Liver (tissue), 9 donors: Measurements from ENCODE around the gene LY86. TPM values are rescaled to one million over a fixed set of nuclear protein-coding genes. Genes with fewer than 3 reads are reported as not detected.

ENCODE experiments used
- DNase-seq: peaks from one replicate; pipeline ENCODE4 v3.0.0-alpha.2; 2017; ENCODE audit warnings: low spot score
- H3K27ac ChIP-seq, 2 donors: one replicate each; pipeline ENCODE4 v1.7.0; 2013; ENCODE audit warnings: inconsistent platforms in 2 of 2, low read length in 2 of 2, control low read depth in 1 of 2, low read depth in 1 of 2, mild to moderate bottlenecking in 1 of 2
- H3K27me3 ChIP-seq, 4 donors: one replicate each; pipeline versions ENCODE4 v1.6.1 to v1.7.0; 2013; ENCODE audit warnings: low read length in 3 of 4, inconsistent platforms in 1 of 4, mild to moderate bottlenecking in 1 of 4, moderate library complexity in 1 of 4; ENCODE audit not compliant: control insufficient read depth in 4 of 4, insufficient read depth in 4 of 4
- H3K36me3 ChIP-seq, 4 donors: one replicate each; pipeline versions ENCODE4 v1.6.1 to v1.7.0; 2013; ENCODE audit warnings: low read length in 3 of 4, mild to moderate bottlenecking in 3 of 4, low read depth in 1 of 4, moderate library complexity in 1 of 4; ENCODE audit not compliant: control insufficient read depth in 4 of 4, insufficient read depth in 3 of 4
- H3K4me1 ChIP-seq, 4 donors: one replicate each; pipeline versions ENCODE4 v1.6.1 to v1.7.0; 2013; ENCODE audit warnings: low read length in 3 of 4, mild to moderate bottlenecking in 3 of 4, moderate library complexity in 1 of 4; ENCODE audit not compliant: control insufficient read depth in 4 of 4, insufficient read depth in 4 of 4
- H3K4me3 ChIP-seq, 3 donors: one replicate each; pipeline versions ENCODE4 v1.6.1 to v1.7.0; 2013; ENCODE audit warnings: low read length in 3 of 3, control low read depth in 1 of 3, low read depth in 1 of 3, mild to moderate bottlenecking in 1 of 3
- H3K9ac ChIP-seq, 2 donors: one replicate each; pipeline ENCODE4 v1.7.0; 2013; ENCODE audit warnings: low read length in 2 of 2, mild to moderate bottlenecking in 2 of 2, moderate library complexity in 2 of 2, control low read depth in 1 of 2, low read depth in 1 of 2
- H3K9me3 ChIP-seq, 4 donors: one replicate each; pipeline versions ENCODE4 v1.6.1 to v1.7.0; 2013; ENCODE audit warnings: low read length in 3 of 4; ENCODE audit not compliant: control insufficient read depth in 4 of 4
- EGR1 ChIP-seq, 2 donors: IDR thresholded peaks; 2 replicates each; pipeline ENCODE4 v1.6.1; 2016 to 2018; ENCODE audit warnings: antibody characterized with exemption in 2 of 2, low read depth in 2 of 2
- FOXA1 ChIP-seq: IDR thresholded peaks from 2 replicates; pipeline ENCODE4 v1.6.1; 2016; ENCODE audit warnings: antibody characterized with exemption
- FOXA2 ChIP-seq: IDR thresholded peaks from 2 replicates; pipeline ENCODE4 v1.6.1; 2016; ENCODE audit warnings: antibody characterized with exemption
- GABPA ChIP-seq, 2 donors: IDR thresholded peaks in 1 of 2; conservative IDR thresholded peaks in 1 of 2; 2 replicates each; pipeline ENCODE4 v1.6.1; 2016; ENCODE audit warnings: antibody characterized with exemption in 2 of 2, mild to moderate bottlenecking in 1 of 2, moderate library complexity in 1 of 2
- HNF4A ChIP-seq, 2 donors: conservative IDR thresholded peaks; 2 replicates each; pipeline ENCODE4 v1.6.1; 2016; ENCODE audit warnings: antibody characterized with exemption in 2 of 2, mild to moderate bottlenecking in 2 of 2
- HNF4G ChIP-seq: IDR thresholded peaks from 2 replicates; pipeline ENCODE4 v1.6.1; 2016; ENCODE audit warnings: antibody characterized with exemption
- JUND ChIP-seq, 2 donors: IDR thresholded peaks; 2 replicates each; pipeline ENCODE4 v1.6.1; 2016; ENCODE audit warnings: antibody characterized with exemption in 2 of 2
- NR2F2 ChIP-seq: IDR thresholded peaks from 2 replicates; pipeline ENCODE4 v1.6.1; 2016; ENCODE audit warnings: antibody characterized with exemption
- RAD21 ChIP-seq, 2 donors: IDR thresholded peaks; 2 replicates each; pipeline ENCODE4 v1.6.1; 2016; ENCODE audit warnings: antibody characterized with exemption in 2 of 2, mild to moderate bottlenecking in 2 of 2
- RXRA ChIP-seq, 2 donors: IDR thresholded peaks; 2 replicates each; pipeline ENCODE4 v1.6.1; 2017 to 2018; ENCODE audit warnings: antibody characterized with exemption in 2 of 2, mild to moderate bottlenecking in 1 of 2
- SP1 ChIP-seq: IDR thresholded peaks from 2 replicates; pipeline ENCODE4 v1.6.1; 2018; ENCODE audit warnings: antibody characterized with exemption, mild to moderate bottlenecking
- TAF1 ChIP-seq: conservative IDR thresholded peaks from 2 replicates; pipeline ENCODE4 v1.6.1; 2016; ENCODE audit warnings: antibody characterized with exemption, mild to moderate bottlenecking
- YY1 ChIP-seq: IDR thresholded peaks from 2 replicates; pipeline ENCODE4 v1.6.1; 2016; ENCODE audit warnings: antibody characterized with exemption, mild to moderate bottlenecking
- WGBS: extraction: QIAGEN DNeasy Blood & Tissue Kit; methylation state at CpG from one replicate; pipeline ENCODE4 v1.1.7; 2013; 5-methylcytosine and 5-hydroxymethylcytosine counted together
- polyA plus RNA-seq, 2 donors: library from polyadenylated mRNA; stranded (reverse) in 1 of 2; unstranded in 1 of 2; fragments of 200-250 nt in 1 of 2; fragments of >200 nt in 1 of 2; fragmentation: Nextera tagmentation in 1 of 2; extraction: Ambion mirVana in 1 of 2; gene quantifications; one replicate each; pipeline versions ENCODE4 v1.2.1 to v1.2.3, GENCODE V29; 2013 to 2015
- total RNA-seq, 2 donors: library from RNA; depleted of rRNA; stranded (reverse); fragments of >200 nt; gene quantifications; one replicate each; pipeline ENCODE4 v1.2.3, GENCODE V29; 2014
- TF ChIP-seq, protein P1 (sequence below): IDR thresholded peaks from 2 replicates; pipeline ENCODE4 v1.6.1; 2016; ENCODE audit warnings: antibody characterized with exemption
- TF ChIP-seq, protein P2 (sequence below): fragments of 150-350 bp; IDR thresholded peaks from 2 replicates; pipeline ENCODE4 v1.5.1; 2017; ENCODE audit warnings: improper control_type of control experiment, low read depth, low read length; ENCODE audit not compliant: missing input control
- TF ChIP-seq, protein P3 (sequence below): IDR thresholded peaks from 2 replicates; pipeline ENCODE4 v1.6.1; 2016; ENCODE audit warnings: antibody characterized with exemption, mild to moderate bottlenecking
- donor health status: healthy.
- donor health status: healthy.
- donor health status: healthy.
- donor health status: healthy.
- donor health status: healthy.

Gene LY86
- total and polyA plus RNA-seq, 4 donors, result 1.4 to 7.8 (median 3.7) TPM

DNA sequence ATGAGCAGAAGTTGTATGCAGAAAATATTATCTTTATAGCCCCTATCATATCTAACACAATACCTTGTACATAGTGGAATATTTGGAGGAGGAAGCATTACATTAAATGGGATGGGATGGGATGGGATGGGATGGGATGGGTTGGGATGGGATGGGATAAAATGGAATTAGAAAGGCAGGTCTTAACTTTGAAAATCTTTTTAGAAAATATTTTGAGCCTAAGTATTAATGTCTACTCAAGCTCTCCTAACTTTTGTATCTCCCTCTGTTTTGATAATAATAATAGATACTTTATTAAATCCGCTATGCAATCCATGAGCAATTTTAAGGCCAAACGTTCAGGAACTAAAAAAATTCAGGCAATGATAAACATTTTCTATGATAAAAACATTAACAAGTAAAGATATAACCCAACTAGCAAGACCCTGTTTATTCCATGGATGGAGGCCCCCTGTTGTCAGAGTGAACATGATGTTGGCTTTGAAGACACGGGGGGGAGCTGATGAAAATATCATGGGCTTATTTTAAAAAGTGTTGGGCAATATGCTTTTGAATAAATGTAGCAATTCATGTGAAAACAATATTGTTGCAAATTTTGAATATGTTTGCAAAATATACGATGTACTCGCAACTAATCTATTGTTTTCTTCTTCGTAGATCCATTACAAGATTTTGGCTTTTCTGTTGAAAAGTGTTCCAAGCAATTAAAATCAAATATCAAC lies 35.9 kb downstream of the LY86 start:
- WGBS, result 82% methylated on average over 6 of the region's 6 CpGs
- no peak overlapping the region for H3K4me3 ChIP-seq
- H3K27ac ChIP-seq, result no peak overlapping the region
- no peak overlapping the region for H3K9ac ChIP-seq
- no peaks in the 10 kb centered on the region for H3K9me3 ChIP-seq
- H3K36me3 ChIP-seq, result no peaks in the 10 kb centered on the region
- H3K27me3 ChIP-seq, result no peaks in the 10 kb centered on the region
- no peak for DNase-seq
- no peaks in the 10 kb centered on the region for H3K4me1 ChIP-seq
- TF ChIP-seq, protein P1, sequence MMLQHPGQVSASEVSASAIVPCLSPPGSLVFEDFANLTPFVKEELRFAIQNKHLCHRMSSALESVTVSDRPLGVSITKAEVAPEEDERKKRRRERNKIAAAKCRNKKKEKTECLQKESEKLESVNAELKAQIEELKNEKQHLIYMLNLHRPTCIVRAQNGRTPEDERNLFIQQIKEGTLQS, result no peak
- no peak for TF ChIP-seq GABPA (IDR thresholded peaks at IDR 0.05 in 1 of 2, conservative IDR thresholded peaks at IDR 0.05 in 1 of 2)
- TF ChIP-seq HNF4G, result no peak
- no peak for TF ChIP-seq SP1
- TF ChIP-seq NR2F2, result no peak
- TF ChIP-seq HNF4A (conservative IDR thresholded peaks at IDR 0.05), result no peak
- no peak for TF ChIP-seq FOXA1
- no peak for TF ChIP-seq JUND (IDR thresholded peaks at IDR 0.05)
- TF ChIP-seq, protein P2, sequence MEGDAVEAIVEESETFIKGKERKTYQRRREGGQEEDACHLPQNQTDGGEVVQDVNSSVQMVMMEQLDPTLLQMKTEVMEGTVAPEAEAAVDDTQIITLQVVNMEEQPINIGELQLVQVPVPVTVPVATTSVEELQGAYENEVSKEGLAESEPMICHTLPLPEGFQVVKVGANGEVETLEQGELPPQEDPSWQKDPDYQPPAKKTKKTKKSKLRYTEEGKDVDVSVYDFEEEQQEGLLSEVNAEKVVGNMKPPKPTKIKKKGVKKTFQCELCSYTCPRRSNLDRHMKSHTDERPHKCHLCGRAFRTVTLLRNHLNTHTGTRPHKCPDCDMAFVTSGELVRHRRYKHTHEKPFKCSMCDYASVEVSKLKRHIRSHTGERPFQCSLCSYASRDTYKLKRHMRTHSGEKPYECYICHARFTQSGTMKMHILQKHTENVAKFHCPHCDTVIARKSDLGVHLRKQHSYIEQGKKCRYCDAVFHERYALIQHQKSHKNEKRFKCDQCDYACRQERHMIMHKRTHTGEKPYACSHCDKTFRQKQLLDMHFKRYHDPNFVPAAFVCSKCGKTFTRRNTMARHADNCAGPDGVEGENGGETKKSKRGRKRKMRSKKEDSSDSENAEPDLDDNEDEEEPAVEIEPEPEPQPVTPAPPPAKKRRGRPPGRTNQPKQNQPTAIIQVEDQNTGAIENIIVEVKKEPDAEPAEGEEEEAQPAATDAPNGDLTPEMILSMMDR, result no peak
- TF ChIP-seq, protein P3, sequence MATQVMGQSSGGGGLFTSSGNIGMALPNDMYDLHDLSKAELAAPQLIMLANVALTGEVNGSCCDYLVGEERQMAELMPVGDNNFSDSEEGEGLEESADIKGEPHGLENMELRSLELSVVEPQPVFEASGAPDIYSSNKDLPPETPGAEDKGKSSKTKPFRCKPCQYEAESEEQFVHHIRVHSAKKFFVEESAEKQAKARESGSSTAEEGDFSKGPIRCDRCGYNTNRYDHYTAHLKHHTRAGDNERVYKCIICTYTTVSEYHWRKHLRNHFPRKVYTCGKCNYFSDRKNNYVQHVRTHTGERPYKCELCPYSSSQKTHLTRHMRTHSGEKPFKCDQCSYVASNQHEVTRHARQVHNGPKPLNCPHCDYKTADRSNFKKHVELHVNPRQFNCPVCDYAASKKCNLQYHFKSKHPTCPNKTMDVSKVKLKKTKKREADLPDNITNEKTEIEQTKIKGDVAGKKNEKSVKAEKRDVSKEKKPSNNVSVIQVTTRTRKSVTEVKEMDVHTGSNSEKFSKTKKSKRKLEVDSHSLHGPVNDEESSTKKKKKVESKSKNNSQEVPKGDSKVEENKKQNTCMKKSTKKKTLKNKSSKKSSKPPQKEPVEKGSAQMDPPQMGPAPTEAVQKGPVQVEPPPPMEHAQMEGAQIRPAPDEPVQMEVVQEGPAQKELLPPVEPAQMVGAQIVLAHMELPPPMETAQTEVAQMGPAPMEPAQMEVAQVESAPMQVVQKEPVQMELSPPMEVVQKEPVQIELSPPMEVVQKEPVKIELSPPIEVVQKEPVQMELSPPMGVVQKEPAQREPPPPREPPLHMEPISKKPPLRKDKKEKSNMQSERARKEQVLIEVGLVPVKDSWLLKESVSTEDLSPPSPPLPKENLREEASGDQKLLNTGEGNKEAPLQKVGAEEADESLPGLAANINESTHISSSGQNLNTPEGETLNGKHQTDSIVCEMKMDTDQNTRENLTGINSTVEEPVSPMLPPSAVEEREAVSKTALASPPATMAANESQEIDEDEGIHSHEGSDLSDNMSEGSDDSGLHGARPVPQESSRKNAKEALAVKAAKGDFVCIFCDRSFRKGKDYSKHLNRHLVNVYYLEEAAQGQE, result no peak

DNA sequence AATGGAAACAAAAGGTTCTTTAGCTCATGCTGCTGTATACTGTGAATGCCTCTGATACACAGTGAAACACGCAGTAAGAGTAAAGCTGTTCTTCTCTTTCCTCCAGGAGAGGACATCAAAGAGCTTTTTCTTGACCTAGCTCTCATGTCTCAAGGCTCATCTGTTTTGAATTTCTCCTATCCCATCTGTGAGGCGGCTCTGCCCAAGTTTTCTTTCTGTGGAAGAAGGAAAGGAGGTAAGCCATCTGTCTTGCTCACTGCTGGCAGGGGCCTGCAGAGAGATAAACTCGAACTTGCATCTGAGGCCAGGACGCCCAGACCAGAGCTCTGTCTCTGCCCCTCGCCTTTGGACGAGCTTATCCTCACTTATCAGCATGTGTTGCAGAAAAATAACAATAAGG lies 37.7 kb downstream of the LY86 start:
- Histone ChIP-seq H3K4me3 (no peak overlapping the region), H3K4me1 (no peaks in the 10 kb centered on the region), H3K27ac (no peak overlapping the region), H3K36me3 (no peaks in the 10 kb centered on the region), H3K9me3 (no peaks in the 10 kb centered on the region), H3K27me3 (no peaks in the 10 kb centered on the region), H3K9ac (no peak overlapping the region)
- 81% methylated on average over 6 of the region's 6 CpGs for WGBS
- DNase-seq, result no peak
- TF ChIP-seq, protein P3, result no peak
- TF ChIP-seq HNF4A (conservative IDR thresholded peaks at IDR 0.05), result no peak
- TF ChIP-seq JUND (IDR thresholded peaks at IDR 0.05), result no peak
- TF ChIP-seq YY1, result no peak
- TF ChIP-seq GABPA (IDR thresholded peaks at IDR 0.05 in 1 of 2, conservative IDR thresholded peaks at IDR 0.05 in 1 of 2), result no peak
- TF ChIP-seq, protein P1, result no peak
- TF ChIP-seq HNF4G, result no peak
- TF ChIP-seq EGR1 (IDR thresholded peaks at IDR 0.05; ENCODE audit: low read depth in 2 of 2), result no peak
- no peak for TF ChIP-seq FOXA2
- no peak for TF ChIP-seq SP1
- TF ChIP-seq, protein P2, result no peak
- TF ChIP-seq RXRA (IDR thresholded peaks at IDR 0.05), result no peak
- TF ChIP-seq NR2F2, result no peak
- TF ChIP-seq TAF1, result no peak
- no peak for TF ChIP-seq RAD21 (IDR thresholded peaks at IDR 0.05)
